Activated CD4-positive, alpha-beta T cell treated with anti-CD3 and anti-CD28 coated beads, Interleukin-2, Interleukin-4, amounts not matched to agents 100 ng/mL and 50 ng/mL, durations not matched to agents 16 hours and 8 hours (primary cell): ENCODE results near the gene COL18A1.

Experiments used
- DNase-seq: peaks from one replicate; pipeline ENCODE4 v3.0.0-alpha.2; 2020; ENCODE audit warnings: low spot score

COL18A1 gene

DNA sequence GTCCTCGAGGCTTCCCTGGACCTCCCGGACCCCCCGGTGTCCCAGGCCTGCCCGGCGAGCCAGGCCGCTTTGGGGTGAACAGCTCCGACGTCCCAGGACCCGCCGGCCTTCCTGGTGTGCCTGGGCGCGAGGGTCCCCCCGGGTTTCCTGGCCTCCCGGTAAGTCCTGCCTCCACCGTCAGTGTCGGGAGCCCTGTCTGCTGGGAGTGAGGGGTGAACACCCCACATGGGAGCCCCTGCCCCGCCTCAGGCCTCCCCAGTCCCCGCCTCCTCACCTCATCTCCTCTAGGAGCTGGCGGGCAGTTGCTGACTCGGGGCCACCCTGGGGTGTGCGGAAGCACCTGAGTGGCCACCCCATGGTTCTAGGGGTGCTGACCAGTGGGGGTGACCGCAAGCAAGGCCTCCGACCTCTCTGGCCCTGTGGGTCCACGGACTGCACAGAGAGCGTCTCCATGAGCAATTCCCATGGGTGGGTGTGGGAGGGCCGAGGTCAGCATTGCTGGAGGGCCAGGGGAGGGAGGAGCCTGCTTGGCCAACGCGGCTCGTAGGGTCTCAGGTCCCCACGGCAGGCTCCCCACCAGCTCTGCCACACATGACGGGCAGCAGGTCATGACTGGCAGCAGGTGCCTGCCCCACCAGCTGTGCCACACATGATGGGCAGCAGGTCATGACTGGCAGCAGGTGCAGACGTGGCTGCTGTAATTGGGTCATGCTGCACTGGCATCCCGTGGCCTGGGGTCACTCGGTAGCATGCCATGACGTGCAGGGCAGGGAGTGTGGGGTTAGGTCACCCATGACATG lies 75.9 kb downstream of the COL18A1 start:
- DNase-seq, result no peak

GRCh38 chr21:45481566-45481965 lies 76.6 kb downstream of the COL18A1 start:
- no peak for DNase-seq

DNA sequence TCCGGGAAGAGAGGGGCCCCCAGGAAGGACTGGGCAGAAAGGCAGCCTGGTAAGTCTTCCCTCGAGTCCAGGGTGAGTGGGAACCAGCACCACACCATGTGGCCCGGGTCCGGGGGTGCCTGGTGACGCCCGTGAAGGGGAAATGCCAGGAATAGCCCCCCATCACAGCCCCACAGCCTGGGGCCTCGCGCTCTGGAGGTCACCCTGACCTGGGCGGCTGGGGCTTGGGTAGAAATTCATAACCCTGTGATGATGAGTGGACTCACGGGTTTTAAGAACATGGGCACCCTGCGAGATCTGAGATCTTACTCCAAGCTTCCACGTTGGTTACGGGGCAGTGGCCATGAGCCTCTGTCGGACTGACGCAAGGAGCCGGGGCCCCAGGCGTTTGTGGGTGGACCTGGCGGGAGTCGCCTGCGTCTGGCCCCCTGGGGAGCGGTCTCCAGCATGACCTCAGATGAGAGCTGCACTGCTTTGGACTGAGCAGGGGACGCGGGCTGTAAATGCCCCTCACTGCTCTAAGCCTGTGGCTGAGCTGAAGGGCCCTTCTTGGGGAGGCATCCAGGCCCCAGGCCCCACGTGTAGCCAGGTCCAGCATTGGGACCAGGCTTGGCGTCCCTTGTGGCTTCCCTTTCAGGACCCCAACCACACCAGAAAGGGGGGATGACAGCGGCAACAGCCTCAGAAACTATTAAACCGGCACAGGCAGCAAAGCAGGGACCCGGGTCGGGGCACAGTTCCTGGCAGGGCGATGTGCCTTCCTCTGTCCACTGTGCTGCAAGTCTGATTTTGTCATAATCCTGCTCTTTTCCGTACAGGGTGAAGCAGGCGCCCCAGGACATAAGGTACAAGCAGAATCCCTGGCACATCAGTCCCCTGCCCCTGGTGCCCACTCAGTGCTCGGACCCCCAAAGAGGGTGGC lies 77.3 kb downstream of the COL18A1 start:
- no peak for DNase-seq

- DNase-seq, result peak; percentile 33
These were observed 78.2 kb downstream of the COL18A1 start for GRCh38 chr21:45482899-45483821.

- no peak for DNase-seq
These were observed 79.4 kb downstream of the COL18A1 start for GRCh38 chr21:45484318-45484717.

- no peak for DNase-seq
These were observed 80.9 kb downstream of the COL18A1 start for GRCh38 chr21:45485686-45486442.

GRCh38 chr21:45486443-45487160 lies 81.6 kb downstream of the COL18A1 start:
- DNase-seq, result no peak

DNA sequence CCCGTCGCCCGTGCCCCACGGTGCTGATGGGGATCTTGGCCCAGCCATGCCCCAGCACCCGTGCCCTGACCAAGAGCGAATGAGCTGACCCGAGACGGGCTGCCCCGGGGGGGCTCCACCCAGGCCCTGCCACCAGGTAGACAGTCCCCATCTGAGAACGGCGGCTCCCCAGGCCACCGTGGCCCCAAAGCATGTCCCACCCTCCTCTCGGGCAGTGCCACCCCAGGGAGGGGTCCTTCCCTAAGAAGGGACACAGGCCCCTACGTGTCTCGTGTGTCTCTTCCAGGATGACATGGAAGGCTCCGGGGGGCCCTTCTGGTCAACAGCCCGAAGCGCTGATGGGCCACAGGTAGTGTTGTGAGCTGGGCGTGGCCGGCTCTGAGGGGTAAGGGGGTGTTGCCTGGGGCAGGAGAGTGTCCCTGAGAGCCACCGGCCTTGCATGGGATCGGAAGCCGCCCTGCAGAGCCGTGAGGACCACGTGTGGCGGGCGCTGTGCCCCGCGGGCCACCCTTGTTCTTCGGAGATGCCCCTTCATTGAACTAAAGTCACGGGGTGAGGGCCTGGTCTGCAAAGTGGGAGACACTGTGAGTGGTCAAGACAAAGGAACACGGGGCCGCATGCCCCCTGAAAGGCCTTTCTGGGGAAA lies 82.3 kb downstream of the COL18A1 start:
- no peak for DNase-seq

DNA sequence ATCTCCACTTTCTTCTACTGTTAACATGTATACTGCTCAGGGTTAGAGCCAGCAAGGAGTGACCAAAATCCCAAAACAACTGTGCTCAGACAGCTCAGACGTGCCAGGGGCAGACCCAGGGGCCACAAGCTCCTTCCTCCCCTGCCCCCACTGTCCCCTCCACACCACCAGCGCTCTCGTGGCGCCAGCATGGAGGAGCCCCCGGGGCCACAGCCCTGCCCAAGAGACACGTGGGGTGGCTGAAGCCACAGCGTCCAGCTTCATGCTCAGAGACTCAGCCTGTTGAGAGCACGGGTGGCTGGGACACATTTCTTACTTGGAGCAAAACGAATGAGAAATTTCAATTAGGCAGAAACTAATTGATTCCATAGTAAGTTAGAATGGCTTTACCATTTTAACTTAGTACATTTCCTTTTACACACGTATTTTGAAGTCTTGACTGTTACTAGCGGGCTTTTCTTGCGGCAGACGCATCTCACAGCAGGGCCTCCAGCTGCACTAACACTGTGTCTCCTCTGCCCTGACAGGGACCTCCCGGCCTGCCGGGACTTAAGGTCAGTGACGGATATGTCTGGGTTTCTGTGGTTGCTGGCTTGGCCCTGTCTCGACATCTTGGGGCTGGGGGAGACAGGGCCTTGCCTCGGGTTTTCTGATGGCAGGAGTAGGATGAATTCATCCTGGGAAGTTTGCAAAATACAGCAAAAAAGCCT lies 83.1 kb downstream of the COL18A1 start:
- no peak for DNase-seq

GRCh38 chr21:45488931-45489721 lies 84.2 kb downstream of the COL18A1 start:
- no peak for DNase-seq

DNA sequence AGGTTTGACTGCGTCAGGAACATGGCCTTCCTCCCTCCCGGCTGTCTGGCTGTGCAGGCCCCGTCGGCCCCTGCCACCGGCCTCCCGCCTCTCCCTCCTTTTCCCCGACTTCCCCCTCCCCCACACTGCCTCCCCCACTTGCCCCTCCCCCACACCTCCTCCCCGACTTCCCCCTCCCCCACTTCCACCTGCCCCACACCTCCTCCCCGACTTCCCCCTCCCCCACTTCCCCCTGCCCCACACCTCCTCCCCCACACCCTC lies 84.7 kb downstream of the COL18A1 start:
- no peak for DNase-seq

GRCh38 chr21:45490049-45490731 lies 85.2 kb downstream of the COL18A1 start:
- no peak for DNase-seq

GRCh38 chr21:45491056-45491455 lies 86.1 kb downstream of the COL18A1 start:
- DNase-seq, result no peak

GRCh38 chr21:45491623-45492022 lies 86.7 kb downstream of the COL18A1 start:
- no peak for DNase-seq

- no peak for DNase-seq
These were observed 87.8 kb downstream of the COL18A1 start for GRCh38 chr21:45492765-45493164.

- DNase-seq, result no peak
These were observed 88.5 kb downstream of the COL18A1 start for GRCh38 chr21:45493401-45494001.

DNA sequence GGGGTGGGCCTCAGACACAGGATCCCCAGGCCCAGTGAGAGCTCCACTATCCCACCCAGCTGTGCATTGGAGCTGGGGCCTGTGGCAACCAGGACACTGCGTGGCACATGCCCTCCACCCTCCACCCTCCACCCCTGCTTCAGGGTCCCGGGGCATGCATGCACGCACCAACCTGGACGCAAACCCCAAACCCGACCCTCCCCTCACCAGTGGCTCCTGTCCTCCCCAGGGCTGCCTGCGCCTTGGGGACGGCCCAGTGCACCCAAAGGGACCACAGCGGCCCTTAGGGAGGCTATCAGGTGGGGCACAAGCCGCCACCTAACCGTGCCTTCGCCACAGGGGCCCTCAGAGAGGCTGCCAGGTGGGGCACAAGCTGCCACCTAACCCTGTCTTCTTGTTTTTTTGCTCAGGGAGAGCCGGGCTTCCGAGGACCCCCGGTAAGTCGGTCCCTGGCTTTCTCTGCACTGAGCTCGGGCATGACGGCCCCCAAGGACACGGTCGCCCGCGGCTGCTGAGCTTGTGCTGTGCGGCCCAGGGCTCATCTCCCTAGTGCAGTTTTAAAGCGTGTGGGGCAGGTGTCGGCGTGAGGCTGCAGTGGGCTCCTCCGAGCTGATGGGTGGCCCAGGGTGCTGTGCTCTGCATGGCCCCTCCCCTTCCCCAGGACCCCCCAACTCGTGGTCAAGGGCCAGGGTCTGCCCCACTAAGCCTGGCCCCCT lies 89.3 kb downstream of the COL18A1 start:
- no peak for DNase-seq
